H1 (cell line): ENCODE results near the gene CCDC171. TPM values are rescaled to one million over a fixed set of nuclear protein-coding genes. Genes with fewer than 3 reads are reported as not detected.

Source experiments
- CEBPB ChIP-seq: IDR thresholded peaks from 2 replicates; pipeline ENCODE4 v1.6.1; 2012; ENCODE audit warnings: low read depth, low read length
- CHD2 ChIP-seq: IDR thresholded peaks from 2 replicates; pipeline ENCODE4 v1.6.1; 2012; ENCODE audit warnings: low read length, improper control_type of control experiment
- CHD7 ChIP-seq: fragments of 300-600 bp; sonication (generic); IDR thresholded peaks from 2 replicates; pipeline ENCODE4 v1.7.1; 2012; ENCODE audit warnings: low read length, moderate library complexity, mild to moderate bottlenecking, inconsistent platforms; ENCODE audit not compliant: insufficient replicate concordance
- HDAC6 ChIP-seq: IDR thresholded peaks from one replicate; pipeline ENCODE4 v1.7.1; 2012; ENCODE audit warnings: low read depth, mild to moderate bottlenecking, inconsistent platforms, low read length, moderate library complexity
- KDM1A ChIP-seq: fragments of 200-600, 300-600 bp; sonication (generic); IDR thresholded peaks from 2 replicates; pipeline ENCODE4 v1.7.1; 2016; ENCODE audit warnings: mild to moderate bottlenecking, low read length, borderline replicate concordance
- NRF1 ChIP-seq: IDR thresholded peaks from 2 replicates; pipeline ENCODE4 v1.6.1; 2011; ENCODE audit warnings: mild to moderate bottlenecking, low read depth, low read length, improper control_type of control experiment
- PHF8 ChIP-seq: fragments of 200-600 bp; sonication (generic); conservative IDR thresholded peaks from 2 replicates; pipeline ENCODE4 v1.7.1; 2012; ENCODE audit warnings: low read depth, mild to moderate bottlenecking, inconsistent platforms, low read length, moderate library complexity
- RFX5 ChIP-seq: IDR thresholded peaks from 2 replicates; pipeline ENCODE4 v1.6.1; 2011; ENCODE audit warnings: low read depth, low read length, improper control_type of control experiment, borderline replicate concordance
- SRF ChIP-seq: IDR thresholded peaks from 2 replicates; pipeline ENCODE4 v1.6.1; 2011; ENCODE audit warnings: mild to moderate bottlenecking, low read depth, low read length, moderate library complexity
- TBP ChIP-seq: IDR thresholded peaks from 2 replicates; pipeline ENCODE4 v1.6.1; 2011; ENCODE audit warnings: low read depth, low read length, improper control_type of control experiment
- polyA plus RNA-seq, 7 experiments: library from polyadenylated mRNA; depleted of rRNA in 3 of 7; stranded (reverse) in 5 of 7; unstranded in 2 of 7; fragments of >200 nt in 5 of 7; fragments of 200-250 nt in 2 of 7; gene quantifications; 1 replicate in 5 of 7; 2 replicates in 1 of 7; 4 replicates in 1 of 7; pipeline versions ENCODE4 v1.2.1 to v1.2.3, GENCODE V29; 2011 to 2013; ENCODE audit warnings: missing spikeins in 2 of 7, mixed read lengths in 2 of 7
- total RNA-seq: library from RNA; stranded (reverse); fragmentation: NEBNext Ultra II Directional; extraction: Animal tissue kit (Norgen Biotek cat#: 25700); gene quantifications from 2 replicates; pipeline ENCODE4 v1.2.1, GENCODE V29; 2021

The CCDC171 gene
- total and polyA plus RNA-seq, 2 of the 8 experiments (the other 6 are each of a cell fraction or from before 2014, with no cell fraction given): 0.83 to 2.3 TPM

- TF ChIP-seq CHD7 (no peak), TBP (no peak), KDM1A (no peak), NRF1 (no peak), CHD2 (no peak), HDAC6 (no peak), SRF (no peak), PHF8 (no peak), RFX5 (no peak), CEBPB (no peak)
Observed at GRCh38 chr9:15542624-15543023, 10.2 kb upstream of the CCDC171 start (continued).
